K562 (cell line): ENCODE measurements around the gene MFAP1. TPM values are rescaled to one million over a fixed set of nuclear protein-coding genes. Genes with fewer than 3 reads are reported as not detected.

Experiments used
- ARHGAP35 ChIP-seq: fragments of 450-650 bp; IDR thresholded peaks from 2 replicates; pipeline ENCODE4 v1.6.1; 2018; ENCODE audit not compliant: partially characterized antibody
- CBFB ChIP-seq: sonication (generic); formaldehyde crosslinking; IDR thresholded peaks from 2 replicates; pipeline ENCODE4 v1.4.0; 2020; ENCODE audit warnings: mild to moderate bottlenecking, missing genetic modification reagents
- CHD7 ChIP-seq: fragments of 200-600 bp; sonication (generic); IDR thresholded peaks from one replicate; pipeline ENCODE4 v1.6.1; 2012; ENCODE audit warnings: mild to moderate bottlenecking, low read depth, low read length, inconsistent platforms
- ETV6 ChIP-seq, 3 experiments: fragments of 150-350 bp in 1 of 3; sonication (generic) in 1 of 3; formaldehyde crosslinking in 1 of 3; IDR thresholded peaks; 2 replicates each; pipeline versions ENCODE4 v1.6.1 to v1.8.0; 2014 to 2022; ENCODE audit warnings: borderline replicate concordance in 2 of 3, low read depth in 2 of 3, antibody characterized with exemption in 1 of 3, low read length in 1 of 3, mild to moderate bottlenecking in 1 of 3, missing genetic modification reagents in 1 of 3
- GATAD2A ChIP-seq: fragments of 450-650 bp; IDR thresholded peaks from 2 replicates; pipeline ENCODE4 v1.6.1; 2017
- MECOM ChIP-seq: fragments of 250-450 bp; sonication (Bioruptor Pico); IDR thresholded peaks from 2 replicates; pipeline ENCODE4 v1.8.0; 2022; ENCODE audit warnings: inconsistent platforms
- MTA3 ChIP-seq: fragments of 450-650 bp; formaldehyde crosslinking; IDR thresholded peaks from 2 replicates; pipeline ENCODE4 v1.6.1; 2017; ENCODE audit warnings: mild to moderate bottlenecking, borderline replicate concordance
- PHTF2 ChIP-seq: fragments of 250-450 bp; sonication (Bioruptor Pico); IDR thresholded peaks from 2 replicates; pipeline ENCODE4 v1.5.0; 2021; ENCODE audit warnings: mild to moderate bottlenecking
- POLR3G ChIP-seq: IDR thresholded peaks from 2 replicates; pipeline ENCODE4 v1.6.1; 2011; ENCODE audit not compliant: insufficient read length, insufficient replicate concordance; ENCODE audit errors: extremely low read depth
- TFAP4 ChIP-seq: sonication (generic); formaldehyde crosslinking; IDR thresholded peaks from 2 replicates; pipeline ENCODE4 v1.8.0; 2022; ENCODE audit warnings: missing genetic modification reagents, mild to moderate bottlenecking, moderate library complexity, borderline replicate concordance
- THRB ChIP-seq: fragments of 450-650 bp; formaldehyde crosslinking; conservative IDR thresholded peaks from 2 replicates; pipeline ENCODE4 v1.4.0; 2022; ENCODE audit warnings: mild to moderate bottlenecking, missing genetic modification characterization
- TOE1 ChIP-seq, 2 experiments: fragments of 450-650 bp in 1 of 2; sonication (generic) in 1 of 2; formaldehyde crosslinking in 1 of 2; IDR thresholded peaks; 2 replicates each; pipeline versions ENCODE4 v1.7.1 to v1.8.0; 2016 to 2022; ENCODE audit warnings: borderline replicate concordance in 2 of 2, mild to moderate bottlenecking in 2 of 2, antibody characterized with exemption in 1 of 2, inconsistent platforms in 1 of 2, low read depth in 1 of 2, missing genetic modification reagents in 1 of 2, moderate library complexity in 1 of 2
- ZNF444 ChIP-seq: fragments of 250-450 bp; sonication (Bioruptor Pico); IDR thresholded peaks from 2 replicates; pipeline ENCODE4 v1.4.0; 2020; ENCODE audit warnings: mild to moderate bottlenecking, moderate library complexity
- polyA plus RNA-seq, 8 experiments: library from polyadenylated mRNA; depleted of rRNA in 4 of 8; stranded (reverse) in 5 of 8; unstranded in 3 of 8; fragments of >200 nt; fragmentation: Nextera tagmentation in 2 of 8; fragmentation: Illumina TruSeq in 1 of 8; extraction: Ambion mirVana in 2 of 8; extraction: Trizol in 1 of 8; gene quantifications; 2 replicates each; pipeline versions ENCODE4 v1.2.1 to v1.2.3, GENCODE V29; 2011 to 2014; ENCODE audit warnings: inconsistent platforms in 1 of 8, missing spikeins in 1 of 8
- total RNA-seq, 7 experiments: library from RNA; depleted of rRNA in 6 of 7; stranded (reverse); fragments of >200 nt in 6 of 7; fragmentation: Illumina TruSeq in 2 of 7; extraction: Trizol in 2 of 7; gene quantifications; 2 replicates each; pipeline versions ENCODE4 v1.2.1 to v1.2.3, GENCODE V29; 2011 to 2021; ENCODE audit warnings: low replicate concordance in 1 of 7

Gene MFAP1
- total and polyA plus RNA-seq, 9 of the 15 experiments (the other 6 are each of a cell fraction or from before 2014, with no cell fraction given), result 34.9 to 64.1 (median 48.2) TPM

- TF ChIP-seq TFAP4 (CRISPR knock-in tag) (peak; percentile 89), MECOM (no peak), CHD7 (no peak), GATAD2A (no peak), ARHGAP35 (no peak), ZNF444 (no peak), ETV6 (IDR thresholded peaks at IDR 0.05; ENCODE audit: borderline replicate concordance in 1 of 2, low read depth in 2 of 2, low read length in 1 of 2) (no peak), ETV6 (CRISPR knock-in tag; IDR thresholded peaks at IDR 0.05; ENCODE audit: borderline replicate concordance) (no peak), THRB (CRISPR knock-in tag) (no peak), CBFB (no peak), PHTF2 (CRISPR knock-in tag) (no peak), TOE1 (IDR thresholded peaks at IDR 0.05; ENCODE audit: borderline replicate concordance) (peak; percentile 99), TOE1 (CRISPR knock-in tag; IDR thresholded peaks at IDR 0.05; ENCODE audit: borderline replicate concordance, low read depth) (no peak), POLR3G (no peak), MTA3 (peak; percentile 59; the same call in 1 of the 2 replicates)
These were observed 32.3 kb downstream of the MFAP1 start, which contains the start of gene SERF2 (continued) for GRCh38 chr15:43791993-43792760.
